Measurements from ENCODE around the gene GTF2F2.
"Not testable (repeated sequence)": the region's sequence is repeated elsewhere in the genome, so short reads cannot be mapped to it uniquely, and the experiment has no call there.

The GTF2F2 gene

GRCh38 chr13:45180713-45181601 is 60.6 kb downstream of the GTF2F2 start:
- peak; percentile 46 for DNase-seq

GRCh38 chr13:45184693-45185092 is 64.4 kb downstream of the GTF2F2 start:
- DNase-seq: no peak

- no peak for DNase-seq
Observed at GRCh38 chr13:45185286-45185685, 65.0 kb downstream of the GTF2F2 start.

- not testable (repeated sequence) for DNase-seq
Observed at GRCh38 chr13:45189077-45189476, 68.8 kb downstream of the GTF2F2 start.

- DNase-seq: peak; percentile 82
Observed at GRCh38 chr13:45189511-45189910, 69.2 kb downstream of the GTF2F2 start.

- DNase-seq: no peak
Observed at GRCh38 chr13:45191874-45192273, 71.6 kb downstream of the GTF2F2 start.

- no peak for DNase-seq
Observed at GRCh38 chr13:45194081-45194939, 74.0 kb downstream of the GTF2F2 start.

GRCh38 chr13:45195421-45195820 is 75.1 kb downstream of the GTF2F2 start:
- no peak for DNase-seq

- DNase-seq: no peak
Observed at GRCh38 chr13:45196096-45196495, 75.8 kb downstream of the GTF2F2 start.

GRCh38 chr13:45196622-45197021 is 76.3 kb downstream of the GTF2F2 start:
- DNase-seq: peak; percentile 66

- DNase-seq: no peak
Observed at GRCh38 chr13:45198041-45198440, 77.7 kb downstream of the GTF2F2 start.

- DNase-seq: no peak
Observed at GRCh38 chr13:45198924-45199323, 78.6 kb downstream of the GTF2F2 start.

GRCh38 chr13:45199711-45200110 is 79.4 kb downstream of the GTF2F2 start:
- no peak for DNase-seq

- DNase-seq: no peak
Observed at GRCh38 chr13:45200701-45201232, 80.5 kb downstream of the GTF2F2 start, which contains the start of gene KCTD4. KCTD4 (minus strand) TSS chr13:45201045; CDS start chr13:45194567, 6,478 bp downstream.

GRCh38 chr13:45205124-45205523 is 84.8 kb downstream of the GTF2F2 start:
- DNase-seq: no peak

GRCh38 chr13:45206340-45206739 is 86.0 kb downstream of the GTF2F2 start:
- DNase-seq: peak; percentile 96

- DNase-seq: no peak
Observed at GRCh38 chr13:45207319-45207718, 87.0 kb downstream of the GTF2F2 start.

- no peak for DNase-seq
Observed at GRCh38 chr13:45208132-45208531, 87.8 kb downstream of the GTF2F2 start.

GRCh38 chr13:45209229-45209628 is 88.9 kb downstream of the GTF2F2 start:
- DNase-seq: peak; percentile 42

- no peak for DNase-seq
Observed at GRCh38 chr13:45215392-45216077, 95.2 kb downstream of the GTF2F2 start.

GRCh38 chr13:45216193-45216592 is 95.9 kb downstream of the GTF2F2 start:
- no peak for DNase-seq

- no peak for DNase-seq
Observed at GRCh38 chr13:45218689-45219088, 98.4 kb downstream of the GTF2F2 start.

Data from HCEC 1CT (cell line).